HG03095 (cell line): Measurements from ENCODE around the gene BLVRA.
"Not testable (repeated sequence)": the region's sequence is repeated elsewhere in the genome, so short reads cannot be mapped to it uniquely, and the experiment has no call there.

Source experiments
- ATAC-seq: cut with Tn5 transposase; IDR thresholded peaks from one replicate; pipeline ENCODE4 v1.9.1; 2021; ENCODE audit warnings: moderate library complexity; ENCODE audit not compliant: unreplicated experiment

Gene BLVRA, protein sequence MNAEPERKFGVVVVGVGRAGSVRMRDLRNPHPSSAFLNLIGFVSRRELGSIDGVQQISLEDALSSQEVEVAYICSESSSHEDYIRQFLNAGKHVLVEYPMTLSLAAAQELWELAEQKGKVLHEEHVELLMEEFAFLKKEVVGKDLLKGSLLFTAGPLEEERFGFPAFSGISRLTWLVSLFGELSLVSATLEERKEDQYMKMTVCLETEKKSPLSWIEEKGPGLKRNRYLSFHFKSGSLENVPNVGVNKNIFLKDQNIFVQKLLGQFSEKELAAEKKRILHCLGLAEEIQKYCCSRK

DNA sequence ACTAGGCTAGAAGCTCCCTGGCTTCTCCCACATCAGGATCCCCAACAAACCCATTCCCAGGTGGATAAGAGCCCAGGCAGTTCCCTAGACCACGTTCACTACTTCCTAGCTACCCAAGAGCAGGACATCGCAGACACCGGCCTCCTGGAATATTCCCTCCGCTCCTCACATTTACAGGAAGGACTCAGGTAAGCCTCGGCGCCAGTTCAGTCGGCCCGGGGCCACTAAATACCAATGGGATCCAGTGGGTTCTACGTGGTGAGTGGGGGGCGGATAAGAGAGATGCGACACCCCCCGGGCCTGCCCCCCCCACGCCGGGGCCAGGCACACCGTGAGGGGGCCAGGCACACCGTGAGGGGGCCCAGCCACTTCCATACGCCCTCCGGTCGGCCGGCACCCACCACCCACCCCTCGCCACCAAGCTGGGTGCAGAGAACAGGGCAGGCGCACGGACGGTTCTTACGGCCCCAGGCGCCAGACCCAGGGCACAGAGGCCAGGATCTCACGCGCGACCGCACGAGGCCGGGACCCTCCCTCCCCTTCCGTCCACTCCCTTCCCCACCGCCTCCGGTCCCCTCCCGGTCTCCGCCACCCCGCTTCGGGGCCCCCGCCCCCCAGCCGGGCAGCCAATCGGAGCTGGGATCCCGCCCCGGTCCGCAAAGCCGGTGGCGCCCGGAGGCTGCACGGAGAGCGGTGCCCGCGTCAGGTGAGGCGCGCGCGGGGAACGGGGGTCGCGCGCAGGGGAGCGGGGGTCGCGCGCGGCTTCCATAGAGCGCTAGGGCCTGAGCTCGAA lies at the start of gene BLVRA:
Gene BLVRA, plus strand, starts transcription at position 652 of the 793 bp plus-strand sequence. CDS start 12,479 bp downstream, outside the sequence.
- peak; percentile 66 for ATAC-seq

DNA sequence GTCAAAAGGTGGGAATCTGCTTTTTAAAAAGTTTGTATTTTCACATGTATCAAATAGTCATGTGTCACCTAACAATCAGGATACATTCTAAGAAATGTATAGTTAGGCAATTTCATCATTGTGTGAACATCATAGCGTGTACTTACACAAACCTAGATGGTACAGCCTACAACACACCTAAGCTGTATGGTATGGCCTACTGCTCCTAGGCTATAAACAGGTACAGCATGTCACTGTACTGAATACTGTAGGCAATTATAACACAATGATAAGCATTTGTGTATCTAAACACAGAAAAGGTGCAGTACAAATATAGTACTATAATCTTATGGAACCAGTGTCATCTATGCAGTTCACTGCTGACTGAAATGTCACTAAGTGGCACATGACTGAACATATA lies 47.0 kb upstream of the BLVRA start:
- no peak for ATAC-seq

DNA sequence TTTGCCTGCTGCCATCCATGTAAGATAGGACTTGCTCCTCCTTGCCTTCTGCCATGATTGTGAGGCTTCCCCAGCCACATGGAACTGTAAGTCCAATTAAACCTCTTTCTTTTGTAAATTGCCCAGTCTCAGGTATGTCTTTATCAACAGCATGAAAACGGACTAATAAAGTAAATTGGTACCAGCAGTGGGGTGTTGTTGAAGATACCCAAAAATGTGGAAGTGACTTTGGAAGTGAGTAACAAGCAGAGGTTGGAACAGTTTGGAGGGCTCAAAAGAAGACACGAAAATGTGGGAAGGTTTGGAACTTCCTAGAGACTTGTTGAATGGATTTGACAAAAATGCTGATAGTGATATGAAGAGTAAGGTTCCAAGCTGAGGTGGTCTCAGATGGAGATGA lies 42.5 kb upstream of the BLVRA start:
- ATAC-seq = not testable (repeated sequence)

DNA sequence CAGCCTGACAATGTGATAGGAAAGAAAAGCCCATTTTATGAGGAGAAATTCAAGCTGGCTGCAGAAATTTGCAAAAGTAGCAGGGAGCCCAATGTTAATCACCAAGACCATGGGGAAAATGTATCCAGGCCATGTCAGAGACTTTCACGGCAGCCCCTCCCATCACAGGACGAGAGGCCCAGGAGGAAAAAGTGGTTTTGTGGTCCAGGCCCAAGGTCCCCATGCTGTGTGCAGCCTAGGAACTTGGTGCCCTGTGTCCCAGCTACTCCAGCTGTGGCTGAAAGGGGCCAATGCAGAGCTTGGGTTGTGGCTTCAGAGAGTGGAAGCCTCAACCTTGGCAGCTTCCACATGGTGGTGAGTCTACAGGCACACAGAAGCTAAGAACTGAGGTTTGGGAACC lies 41.9 kb upstream of the BLVRA start:
- ATAC-seq = no peak

DNA sequence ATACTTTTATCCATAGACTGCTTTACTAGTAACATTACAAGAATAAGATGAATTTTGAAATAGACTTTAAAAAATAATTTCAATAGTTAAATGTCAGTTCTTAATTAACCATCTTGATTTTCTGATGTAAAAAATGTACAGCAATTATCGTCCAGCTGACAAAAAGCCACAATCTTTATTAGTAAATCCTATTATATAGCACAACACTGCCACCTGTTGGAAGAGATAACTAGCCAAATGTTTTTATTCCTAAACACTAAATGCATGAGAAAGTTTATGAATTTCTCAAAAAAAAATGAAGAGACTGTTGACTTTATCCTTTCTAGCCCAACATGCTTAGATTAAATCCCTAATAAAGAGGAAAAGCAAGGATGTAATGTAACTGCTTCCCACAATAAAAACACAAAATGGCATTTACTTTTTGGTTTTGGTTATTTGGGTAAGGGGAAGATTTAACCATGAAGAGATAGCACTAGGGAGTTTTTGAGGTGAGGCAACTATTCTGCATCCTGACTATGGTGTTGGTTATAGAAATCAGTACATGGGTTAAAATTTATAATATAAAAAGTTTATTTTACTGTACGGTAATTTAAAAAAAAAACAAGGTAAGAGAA lies 37.2 kb upstream of the BLVRA start:
- no peak for ATAC-seq

DNA sequence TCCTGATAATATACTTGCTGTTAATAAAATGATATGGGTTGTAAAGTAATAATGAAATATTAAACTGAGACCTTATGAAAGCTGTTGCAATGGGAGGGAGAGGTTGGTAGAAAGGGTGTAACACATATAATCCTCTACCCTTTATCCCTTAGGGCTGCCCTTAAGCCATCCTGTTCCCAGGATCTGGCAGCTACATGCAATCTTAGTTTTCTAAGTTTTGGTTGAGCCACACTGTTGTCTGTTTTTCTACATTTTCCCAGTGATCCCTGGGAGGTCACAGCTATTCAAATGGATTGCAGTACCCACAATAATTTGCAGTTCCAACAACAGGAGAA lies 35.5 kb upstream of the BLVRA start:
- ATAC-seq = no peak

DNA sequence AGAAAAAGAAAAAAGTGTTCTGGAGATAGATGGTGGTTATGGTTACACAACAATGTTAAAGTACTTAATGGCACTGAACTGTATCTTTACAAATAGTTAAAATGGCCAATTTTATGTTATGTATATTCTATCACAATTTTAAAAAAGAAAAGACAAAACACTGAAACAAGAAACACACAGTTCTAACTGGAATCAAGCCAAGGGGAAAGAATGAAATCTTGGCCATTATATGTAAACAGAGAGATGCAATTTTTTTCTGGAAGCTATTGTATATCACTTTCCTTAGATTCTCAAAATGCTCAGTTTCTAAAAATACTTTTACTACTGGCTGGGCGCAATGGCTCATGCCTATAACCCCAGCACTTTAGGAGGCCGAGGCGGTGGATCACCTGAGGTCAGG lies 33.2 kb upstream of the BLVRA start:
- no peak for ATAC-seq

DNA sequence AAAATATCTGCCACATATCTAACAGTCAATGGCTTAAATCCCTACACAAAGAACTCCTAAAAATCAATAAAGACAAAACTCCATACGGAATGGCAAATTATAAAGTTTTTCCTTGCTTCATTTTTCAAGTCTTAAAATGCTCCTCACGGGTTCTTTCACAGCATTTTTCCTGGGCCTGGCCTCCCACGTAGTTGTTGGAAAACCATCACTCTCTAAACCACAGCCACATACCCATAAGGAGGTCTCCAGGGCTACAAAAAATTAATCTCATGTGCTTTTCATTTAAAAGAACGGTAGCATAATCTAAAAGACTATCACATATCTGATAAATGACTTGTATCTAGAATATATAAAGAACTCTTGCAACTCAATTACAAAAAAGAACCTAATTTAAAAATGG lies 32.0 kb upstream of the BLVRA start:
- no peak for ATAC-seq

DNA sequence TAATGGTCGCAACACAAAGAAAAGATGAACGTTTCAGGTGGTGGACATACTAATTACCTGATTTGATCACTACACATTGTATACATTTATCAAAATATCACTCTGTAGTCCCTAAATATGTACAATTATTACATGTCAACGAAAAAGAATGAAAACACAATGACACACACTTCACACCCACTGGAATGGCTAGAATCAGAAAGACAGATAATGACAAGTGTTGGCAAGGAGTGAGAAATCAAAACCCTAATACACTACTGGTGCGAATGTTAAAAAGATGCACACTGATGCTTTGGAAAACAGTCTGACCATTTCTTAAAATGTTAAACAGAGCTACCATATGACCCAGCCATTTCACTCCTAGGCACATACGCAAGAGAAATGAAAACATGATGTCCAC lies 31.5 kb upstream of the BLVRA start:
- ATAC-seq = no peak

DNA sequence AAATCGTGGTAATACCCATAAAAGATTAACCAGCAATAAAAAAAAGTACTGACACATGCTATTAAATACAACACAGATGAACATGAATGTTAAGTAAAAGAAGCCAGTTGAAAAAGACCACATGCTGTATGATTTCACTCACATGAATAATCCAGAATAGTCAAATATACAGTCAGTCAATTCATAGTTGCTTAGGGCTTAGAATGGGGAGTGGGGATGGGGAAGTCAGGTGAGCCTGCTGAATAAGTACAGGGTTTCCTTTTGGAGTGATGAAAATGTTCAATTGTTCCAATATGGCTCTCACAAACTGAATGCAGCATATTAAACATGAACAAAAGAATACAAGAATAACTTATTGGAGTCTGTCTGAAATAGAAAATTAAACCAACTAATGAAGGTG lies 31.0 kb upstream of the BLVRA start:
- ATAC-seq = no peak

DNA sequence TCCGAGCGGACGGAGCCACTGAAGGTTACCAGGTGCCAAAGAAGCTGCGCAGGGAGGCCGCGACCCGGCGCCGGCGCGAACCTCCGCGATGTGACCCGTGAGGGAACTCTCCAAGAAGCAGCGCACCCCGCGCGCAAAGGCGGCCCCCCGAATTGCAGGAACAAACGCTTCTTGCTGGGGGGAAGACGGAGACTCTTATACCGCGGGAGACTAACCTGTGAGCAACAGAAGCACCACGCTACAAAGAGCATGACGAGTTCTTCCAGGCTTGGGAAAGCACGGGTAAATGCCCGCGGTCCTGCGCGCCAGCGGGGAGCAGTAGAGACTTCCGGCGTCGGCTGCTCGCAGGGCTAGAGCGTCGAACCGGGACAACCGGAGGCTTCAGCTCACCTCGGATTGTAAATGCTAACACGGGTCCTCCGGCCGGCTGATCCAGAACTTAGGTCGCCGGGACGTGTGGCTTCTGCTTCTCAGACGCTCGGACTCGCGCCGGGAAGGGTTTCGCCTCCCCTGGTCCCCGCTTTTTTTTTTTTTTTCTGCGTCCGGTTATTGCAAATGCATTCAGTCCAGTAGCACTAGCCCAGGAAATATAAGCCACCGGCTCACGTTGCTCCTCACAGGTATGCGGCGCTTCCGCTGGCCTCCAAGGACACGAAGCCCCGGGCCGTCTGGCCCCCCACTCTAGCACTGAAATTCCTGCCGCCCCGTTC lies 29.1 kb upstream of the BLVRA start, which contains the start of gene COA1:
Gene COA1, minus strand, starts transcription at position 310 of the 710 bp plus-strand sequence. CDS start 80,909 bp downstream, outside the sequence.
- ATAC-seq = peak; percentile 75

DNA sequence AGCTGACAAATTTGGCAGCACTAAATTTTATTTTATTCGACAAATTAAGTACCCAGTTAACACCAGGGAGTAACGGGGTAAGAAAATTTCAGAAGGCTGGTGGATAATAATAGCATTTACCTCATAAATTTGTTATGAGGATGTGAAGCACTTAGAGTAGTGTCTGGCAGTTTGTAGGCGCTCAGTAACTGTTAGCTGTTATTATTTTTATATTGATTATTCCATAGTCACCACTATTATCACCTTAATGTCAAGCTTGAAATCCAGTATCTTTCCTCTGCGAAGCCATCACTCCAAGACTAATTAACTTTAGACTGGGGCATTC lies 28.6 kb upstream of the BLVRA start:
- ATAC-seq = peak; percentile 2

DNA sequence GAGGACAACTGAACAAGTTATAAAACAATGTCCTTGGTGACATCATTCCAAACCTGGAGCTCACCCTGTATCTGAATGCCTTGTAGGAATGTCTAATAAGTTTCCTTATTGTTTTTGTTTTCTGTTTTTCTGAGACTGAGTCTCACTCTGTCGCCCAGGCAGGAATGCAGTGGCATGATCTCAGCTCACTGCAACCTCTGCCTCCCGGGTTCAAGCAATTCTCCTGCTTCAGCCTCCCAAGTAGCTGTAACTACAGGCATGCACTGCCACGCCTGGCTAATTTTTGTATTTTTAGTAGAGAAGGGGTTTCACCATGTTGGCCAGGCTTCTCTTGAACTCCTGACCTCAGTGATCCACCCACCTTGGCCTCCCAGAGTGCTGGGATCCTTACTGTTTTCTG lies 27.0 kb upstream of the BLVRA start:
- ATAC-seq = not testable (repeated sequence)

DNA sequence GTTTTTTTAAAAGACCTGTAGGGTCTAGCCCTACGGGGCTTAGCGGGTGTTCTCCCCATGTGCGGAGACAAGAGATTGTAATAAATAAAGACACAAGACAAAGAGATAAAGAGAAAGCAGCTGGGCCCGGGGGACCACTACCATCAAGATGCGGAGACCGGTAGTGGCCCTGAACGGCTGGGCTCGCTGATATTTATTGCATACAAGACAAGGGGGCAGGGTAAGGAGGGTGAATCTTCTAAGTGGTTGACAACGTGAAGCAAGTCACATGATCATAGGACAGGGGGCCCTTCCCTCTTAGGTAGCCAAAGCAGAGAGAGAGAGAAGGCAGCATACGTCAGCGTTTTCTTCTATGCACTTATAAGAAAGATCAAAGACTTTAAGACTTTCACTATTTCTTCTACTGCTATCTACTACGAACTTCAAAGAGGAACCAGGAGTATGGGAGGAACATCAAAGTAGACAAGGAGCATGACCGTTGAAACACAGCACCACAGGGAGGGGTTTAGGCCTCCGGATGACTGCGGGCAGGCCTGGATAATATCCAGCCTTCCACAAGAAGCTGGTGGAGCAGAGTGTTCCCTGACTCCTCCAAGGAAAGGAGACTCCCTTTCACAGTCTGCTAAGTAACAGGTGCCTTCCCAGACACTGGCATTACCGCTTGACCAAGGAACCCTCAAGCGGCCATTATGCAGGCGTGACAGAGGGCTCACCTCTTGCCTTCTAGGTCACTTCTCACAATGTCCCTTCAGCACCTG lies 23.7 kb upstream of the BLVRA start:
- ATAC-seq = not testable (repeated sequence)

DNA sequence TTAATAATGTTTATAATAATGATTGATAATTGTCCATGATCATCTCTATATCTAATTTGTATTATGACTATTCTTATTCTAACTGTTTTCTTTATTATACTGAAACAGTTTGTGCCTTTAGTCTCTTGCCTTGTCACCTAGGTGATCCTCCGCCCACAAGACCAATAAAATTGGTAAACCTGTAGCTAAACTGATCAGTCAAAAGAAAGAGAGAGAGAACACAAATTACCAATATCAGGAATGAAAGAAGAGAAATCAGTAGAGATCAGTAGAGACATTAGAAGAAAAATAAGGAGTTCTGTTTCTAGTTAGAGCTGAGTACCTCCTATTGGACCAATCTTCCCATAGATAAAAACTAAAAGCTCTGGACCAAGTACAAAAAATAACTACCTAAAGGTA lies 23.1 kb upstream of the BLVRA start:
- no peak for ATAC-seq

DNA sequence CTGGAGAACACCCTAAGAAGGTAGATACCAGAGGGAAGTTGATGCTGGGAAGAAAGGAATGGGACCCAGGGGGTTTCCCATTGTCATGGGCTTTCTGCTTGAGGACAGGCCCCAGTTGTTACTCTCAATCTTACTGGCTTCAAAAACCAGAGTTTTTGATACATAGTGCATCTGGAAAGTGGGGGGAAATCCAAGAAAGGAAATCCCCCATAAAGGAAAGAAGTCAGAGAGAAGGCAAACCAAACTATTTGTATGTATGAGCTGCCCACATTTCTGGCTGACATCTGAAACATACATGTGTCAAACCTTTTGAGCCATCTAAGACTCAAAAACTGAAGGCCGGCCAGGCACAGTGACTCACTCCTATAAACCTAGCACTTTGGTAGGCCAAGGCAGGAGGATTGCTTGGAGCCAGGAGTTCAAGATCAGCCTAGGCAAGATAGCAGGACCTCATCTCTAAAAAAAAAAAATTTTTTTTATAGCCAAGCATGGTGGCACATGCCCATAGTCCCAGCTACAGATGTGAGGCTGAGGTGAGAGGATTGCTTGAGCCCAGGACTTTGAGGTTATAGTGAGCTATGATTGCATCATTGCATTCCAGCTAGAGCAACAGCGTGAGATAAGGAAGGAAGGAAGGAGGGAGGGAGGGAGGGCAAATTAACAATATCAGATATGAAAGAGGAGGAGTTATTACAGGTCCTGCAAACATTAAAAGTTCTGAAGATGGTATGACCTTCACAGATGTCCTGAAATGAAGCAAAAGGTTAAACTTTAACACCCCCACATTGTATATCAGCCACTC lies 22.5 kb upstream of the BLVRA start:
- ATAC-seq = peak; percentile 82

DNA sequence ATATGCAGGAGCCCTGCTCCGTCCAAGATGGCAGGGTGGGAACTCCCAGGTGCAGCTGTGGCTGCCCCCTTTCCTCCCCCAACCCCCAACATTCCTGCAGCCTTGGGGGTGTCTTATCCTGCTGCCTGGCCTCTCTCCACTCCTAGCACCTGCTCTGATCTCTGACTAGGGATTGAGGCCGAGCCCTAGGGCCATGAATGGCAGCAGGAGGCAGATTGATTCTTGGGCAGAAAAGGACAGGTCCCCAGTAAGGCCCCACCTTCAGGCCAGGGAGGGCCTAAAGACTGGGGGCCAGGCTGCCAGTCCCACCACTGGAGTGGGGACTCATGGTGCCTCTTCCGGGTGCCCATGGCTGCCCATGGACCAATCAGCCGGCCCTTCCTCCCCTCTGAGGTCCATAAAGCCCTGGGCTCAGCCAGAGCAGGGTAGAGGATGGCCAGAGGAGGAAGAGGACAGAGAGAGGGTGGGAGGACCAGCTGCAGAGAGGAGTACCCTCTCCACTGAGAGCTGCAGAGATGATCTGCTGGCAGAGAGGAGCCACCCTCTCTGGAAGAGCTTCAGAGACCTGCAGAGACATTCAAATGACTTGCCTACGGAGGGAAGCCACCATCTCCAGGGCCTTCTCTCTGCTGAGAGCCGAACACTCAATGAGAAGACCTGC lies 20.9 kb upstream of the BLVRA start:
- ATAC-seq = no peak

DNA sequence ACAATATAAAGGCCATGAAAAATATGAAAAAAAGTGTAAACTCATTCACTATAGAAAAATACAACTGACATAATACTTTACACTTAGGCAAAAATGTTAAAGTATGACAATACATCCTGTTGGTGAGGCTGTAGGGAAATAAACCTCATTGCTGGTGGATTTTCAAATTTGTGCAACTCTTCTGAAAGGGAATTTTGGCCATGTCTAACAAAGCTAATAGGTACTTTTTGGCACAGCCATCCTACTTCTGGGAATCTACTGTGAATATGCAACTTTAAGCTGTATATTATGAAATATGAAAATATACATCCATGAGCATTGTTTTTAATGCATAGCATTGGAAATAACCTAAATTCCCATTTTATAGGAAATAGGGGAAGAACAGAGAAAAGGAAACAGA lies 15.8 kb upstream of the BLVRA start:
- no peak for ATAC-seq

DNA sequence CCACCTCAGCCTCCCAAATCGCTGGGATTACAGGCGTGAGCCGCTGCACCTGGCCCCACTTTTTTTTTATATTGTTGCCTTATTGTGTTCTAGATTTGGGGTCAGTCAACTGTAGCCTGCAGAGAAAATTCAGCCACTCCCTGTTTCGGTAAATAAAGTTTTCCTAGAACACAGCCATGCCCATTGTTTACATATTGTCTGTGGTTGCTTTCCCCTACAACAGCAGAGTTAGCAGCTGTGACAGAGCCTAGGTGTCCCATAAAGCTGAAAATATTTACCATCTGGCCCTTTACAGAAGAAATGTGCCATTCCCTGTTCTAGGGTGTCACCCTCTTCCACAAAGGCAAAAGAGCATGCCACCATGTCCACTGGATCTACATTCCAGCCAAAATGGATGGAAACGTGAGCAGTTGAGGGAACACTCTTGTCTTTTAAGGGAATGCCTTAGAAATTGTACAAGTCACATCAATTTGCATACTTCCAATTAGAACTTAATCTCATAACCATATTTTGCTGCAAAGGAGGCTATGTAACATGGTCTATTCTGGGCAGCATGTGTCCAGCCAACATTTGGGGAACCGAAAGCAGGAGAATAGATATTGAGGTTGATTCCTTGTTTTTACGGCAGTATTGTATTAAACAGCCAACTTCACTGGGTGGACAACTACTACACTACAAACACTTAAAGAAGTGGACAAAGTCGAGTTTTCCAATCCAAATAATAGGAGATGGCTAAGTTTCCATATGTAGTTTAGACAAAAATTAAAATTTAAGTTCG lies 11.0 kb upstream of the BLVRA start:
- no peak for ATAC-seq
